SK-N-MC (cell line): ENCODE results near the gene PSORS1C1.
"Not testable (repeated sequence)": the region's sequence is repeated elsewhere in the genome, so short reads cannot be mapped to it uniquely, and the experiment has no call there.

ENCODE experiments used
- DNase-seq: peaks from one replicate; pipeline ENCODE4 v3.0.0-alpha.2; 2011; ENCODE audit warnings: low read depth, low spot score
- H3K27ac ChIP-seq: fragments of 200-600 bp; sonication (generic); 2 replicates; pipeline ENCODE4 v1.5.1; 2016; ENCODE audit warnings: mixed run types
- H3K36me3 ChIP-seq: fragments of 200-600 bp; sonication (generic); 2 replicates; pipeline ENCODE4 v1.6.1; 2017; ENCODE audit warnings: antibody characterized with exemption, low read length, mixed read lengths; ENCODE audit not compliant: insufficient read depth
- H3K4me3 ChIP-seq: fragments of 200-600 bp; sonication (generic); 2 replicates; pipeline ENCODE4 v1.5.1; 2016
- H3K9ac ChIP-seq: fragments of 200-600 bp; sonication (generic); 2 replicates; pipeline ENCODE4 v1.8.0; 2017; ENCODE audit warnings: mixed run types, mixed read lengths; ENCODE audit not compliant: insufficient read length
- H3K9me3 ChIP-seq: fragments of 200-600 bp; sonication (generic); 2 replicates; pipeline ENCODE4 v1.6.1; 2017; ENCODE audit warnings: low read depth, mild to moderate bottlenecking, antibody characterized with exemption, low read length, moderate library complexity, mixed read lengths
- EZH2 ChIP-seq: fragments of 200-600 bp; sonication (generic); IDR thresholded peaks from one replicate; pipeline ENCODE4 v1.6.1; 2017; ENCODE audit warnings: antibody characterized with exemption
- FOXP2 ChIP-seq: optimal IDR thresholded peaks from 2 replicates; pipeline ENCODE3; 2011; ENCODE audit warnings: mild to moderate bottlenecking, moderate library complexity; ENCODE audit not compliant: insufficient read depth; ENCODE audit errors: extremely low read length, control extremely low read depth
- POLR2AphosphoS5 ChIP-seq: IDR thresholded peaks from 2 replicates; pipeline ENCODE4 v1.6.1; 2012; ENCODE audit warnings: mild to moderate bottlenecking, low read depth, low read length, borderline replicate concordance

PSORS1C1 gene

GRCh38 chr6:31165986-31166385, 51.4 kb downstream of the PSORS1C1 start:
- H3K9ac ChIP-seq = no peak overlapping the region
- no peak overlapping the region for H3K4me3 ChIP-seq
- H3K36me3 ChIP-seq = peaks cover 6% of the 10 kb centered on the region; the same call in 1 of the 2 replicates
- H3K9me3 ChIP-seq = no peaks in the 10 kb centered on the region
- no peak for TF ChIP-seq POLR2AphosphoS5
- no peak for TF ChIP-seq EZH2
- TF ChIP-seq FOXP2 = no peak
- H3K27ac ChIP-seq = no peak overlapping the region
- no peak for DNase-seq

GRCh38 chr6:31168606-31169005, 54.0 kb downstream of the PSORS1C1 start:
- no peaks in the 10 kb centered on the region for H3K9me3 ChIP-seq
- no peak overlapping the region for H3K4me3 ChIP-seq
- DNase-seq = no peak
- no peak for TF ChIP-seq POLR2AphosphoS5
- TF ChIP-seq FOXP2 = no peak
- no peak for TF ChIP-seq EZH2
- no peaks in the 10 kb centered on the region for H3K36me3 ChIP-seq
- H3K9ac ChIP-seq = no peak overlapping the region
- no peak overlapping the region for H3K27ac ChIP-seq

GRCh38 chr6:31169123-31169857, 54.7 kb downstream of the PSORS1C1 start:
- Histone ChIP-seq H3K27ac (no peak overlapping the region), H3K9ac (no peak overlapping the region), H3K9me3 (no peaks in the 10 kb centered on the region), H3K4me3 (no peak overlapping the region), H3K36me3 (no peaks in the 10 kb centered on the region)
- TF ChIP-seq EZH2 (no peak), FOXP2 (no peak), POLR2AphosphoS5 (no peak)
- no peak for DNase-seq

GRCh38 chr6:31169858-31170599, 55.4 kb downstream of the PSORS1C1 start:
- H3K36me3 ChIP-seq, H3K27ac ChIP-seq, H3K4me3 ChIP-seq, H3K9me3 ChIP-seq, H3K9ac ChIP-seq, DNase-seq: not testable (repeated sequence)

- Histone ChIP-seq H3K9me3 (no peaks in the 10 kb centered on the region), H3K27ac (no peak within 1 kb of the TSS), H3K4me3 (no peak within 1 kb of the TSS), H3K36me3 (no peaks in the 10 kb centered on the region), H3K9ac (no peak within 1 kb of the TSS)
- DNase-seq = no peak
- TF ChIP-seq POLR2AphosphoS5 (no peak), EZH2 (no peak), FOXP2 (no peak)
Measured at GRCh38 chr6:31170600-31170881, 55.9 kb downstream of the PSORS1C1 start, which contains the start of gene POU5F1. Gene POU5F1 (minus strand): TSS chr6:31170682. CDS start chr6:31170620, 62 bp downstream.

- Histone ChIP-seq H3K27ac (no peak overlapping the region), H3K9ac (no peak overlapping the region), H3K36me3 (no peaks in the 10 kb centered on the region)
Measured at GRCh38 chr6:31170987-31171671, 56.5 kb downstream of the PSORS1C1 start.

GRCh38 chr6:31171931-31172905, 57.6 kb downstream of the PSORS1C1 start:
- H3K9me3 ChIP-seq = no peaks in the 10 kb centered on the region
- DNase-seq = no peak
- H3K9ac ChIP-seq = no peak overlapping the region
- no peak overlapping the region for H3K4me3 ChIP-seq
- TF ChIP-seq FOXP2 = no peak
- TF ChIP-seq EZH2 = no peak
- no peak for TF ChIP-seq POLR2AphosphoS5
- no peak overlapping the region for H3K27ac ChIP-seq
- H3K36me3 ChIP-seq = no peaks in the 10 kb centered on the region

More at GRCh38 chr6:31170987-31171671, 56.5 kb downstream of the PSORS1C1 start:
- TF ChIP-seq EZH2 = no peak
- TF ChIP-seq POLR2AphosphoS5 = no peak
- no peak for TF ChIP-seq FOXP2
- Histone ChIP-seq H3K9me3 (no peaks in the 10 kb centered on the region), H3K4me3 (no peak overlapping the region)
- DNase-seq = no peak
